SU-DHL-6 (cell line): ENCODE results near the gene ATP2B2.

Experiments used
- H2AFZ ChIP-seq: fragments of 200-600 bp; sonication (generic); 2 replicates; pipeline ENCODE4 v1.6.1; 2014; ENCODE audit warnings: low read depth, mild to moderate bottlenecking, moderate library complexity, mixed read lengths, antibody characterized with exemption, low read length; ENCODE audit not compliant: severe bottlenecking
- H3F3A ChIP-seq: fragments of 200-600 bp; shearing (Covaris generic); 2 replicates; pipeline ENCODE4 v1.6.0; 2016; ENCODE audit warnings: antibody characterized with exemption, mild to moderate bottlenecking; ENCODE audit not compliant: insufficient read depth
- H3K27ac ChIP-seq: fragments of 200-600 bp; sonication (generic); 2 replicates; pipeline ENCODE4 v1.5.1; 2016; ENCODE audit warnings: low read depth, mild to moderate bottlenecking, low read length, moderate library complexity, mixed read lengths
- H3K27me3 ChIP-seq: fragments of 200-600 bp; sonication (generic), shearing (Covaris generic); 2 replicates; pipeline ENCODE4 v1.6.0; 2014; ENCODE audit warnings: mild to moderate bottlenecking, low read length
- H3K36me3 ChIP-seq: fragments of 200-600 bp; sonication (generic); 2 replicates; pipeline ENCODE4 v1.6.1; 2014; ENCODE audit warnings: mild to moderate bottlenecking, low read length, mixed read lengths
- H3K4me2 ChIP-seq: fragments of 300-600, 200-600 bp; shearing (Covaris generic), sonication (generic); 2 replicates; pipeline ENCODE4 v1.6.0; 2014; ENCODE audit warnings: low read length, low read depth, mild to moderate bottlenecking; ENCODE audit not compliant: poor library complexity, severe bottlenecking
- H3K4me3 ChIP-seq: fragments of 200-600 bp; sonication (generic); 2 replicates; pipeline ENCODE4 v1.5.1; 2014; ENCODE audit warnings: antibody characterized with exemption, low read length, mild to moderate bottlenecking, mixed read lengths; ENCODE audit not compliant: insufficient read depth, poor library complexity, severe bottlenecking
- H3K79me2 ChIP-seq: fragments of 200-600 bp; sonication (generic); 2 replicates; pipeline ENCODE4 v1.6.1; 2014; ENCODE audit warnings: mild to moderate bottlenecking, low read length, moderate library complexity; ENCODE audit not compliant: insufficient read depth
- H3K9ac ChIP-seq: fragments of 200-600 bp; sonication (generic); 2 replicates; pipeline ENCODE4 v1.7.0; 2014; ENCODE audit warnings: mild to moderate bottlenecking, low read length
- H3K9me2 ChIP-seq: fragments of 200-600 bp; sonication (generic); replicated peaks from 2 replicates; pipeline ENCODE4 v1.6.1; 2014; ENCODE audit warnings: low read length; ENCODE audit not compliant: insufficient read depth
- H3K9me3 ChIP-seq: fragments of 200-600 bp; sonication (generic); 2 replicates; pipeline ENCODE4 v1.6.1; 2014; ENCODE audit warnings: low read length, mixed read lengths; ENCODE audit not compliant: insufficient read depth
- H4K20me1 ChIP-seq: fragments of 200-600 bp; sonication (generic); 2 replicates; pipeline ENCODE4 v1.6.1; 2014; ENCODE audit warnings: low read depth, mild to moderate bottlenecking, antibody characterized with exemption, low read length, moderate library complexity, mixed read lengths
- CTCF ChIP-seq: fragments of 200-600 bp; sonication (generic); IDR thresholded peaks from one replicate; pipeline ENCODE4 v1.5.1; 2017; ENCODE audit warnings: antibody characterized with exemption, mild to moderate bottlenecking, low read length, moderate library complexity; ENCODE audit not compliant: insufficient read depth, poor library complexity, severe bottlenecking
- EZH2phosphoT487 ChIP-seq: fragments of 200-600 bp; sonication (generic), shearing (Covaris generic); conservative IDR thresholded peaks from 2 replicates; pipeline ENCODE4 v1.6.1; 2018; ENCODE audit warnings: mild to moderate bottlenecking, antibody characterized with exemption, low read length, moderate library complexity, mixed read lengths

The ATP2B2 gene

DNA sequence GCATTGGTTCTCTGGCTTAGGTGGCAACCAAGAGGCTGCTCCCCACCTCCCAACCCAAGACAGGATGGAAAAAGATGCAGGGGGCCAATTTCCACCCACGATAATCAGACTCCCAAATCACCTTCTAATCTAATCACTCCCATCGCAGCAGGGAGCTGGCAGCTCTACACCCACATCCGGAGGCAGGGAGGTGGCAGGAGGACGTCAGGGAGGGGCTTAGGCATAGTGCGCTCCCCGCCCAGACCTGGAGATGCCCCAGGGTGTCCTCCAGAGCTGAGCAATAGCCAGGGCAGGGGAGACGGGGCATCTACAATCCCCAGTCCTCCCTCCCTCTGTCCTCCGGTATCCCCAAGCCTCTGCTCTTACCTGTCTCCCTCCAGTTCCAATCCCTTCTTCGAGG lies 114.0 kb downstream of the ATP2B2 start:
- H3K27me3 ChIP-seq = no peaks in the 10 kb centered on the region
- no peaks in the 10 kb centered on the region for H3K79me2 ChIP-seq
- H3K4me3 ChIP-seq = no peak overlapping the region
- peaks cover 20% of the 10 kb centered on the region for H3F3A ChIP-seq
- no peaks in the 10 kb centered on the region for H4K20me1 ChIP-seq
- H3K9me3 ChIP-seq = no peaks in the 10 kb centered on the region
- H3K9me2 ChIP-seq = no peaks in the 10 kb centered on the region
- H3K4me2 ChIP-seq = no peak overlapping the region
- H2AFZ ChIP-seq = no peak overlapping the region
- TF ChIP-seq CTCF = no peak
- TF ChIP-seq EZH2phosphoT487 = no peak
- H3K9ac ChIP-seq = no peak overlapping the region
- no peak overlapping the region for H3K27ac ChIP-seq
- no peaks in the 10 kb centered on the region for H3K36me3 ChIP-seq

GRCh38 chr3:10390641-10391373 lies 114.6 kb downstream of the ATP2B2 start:
- Histone ChIP-seq H3K4me2 (peak overlapping the region; percentile 48), H3K27me3 (no peaks in the 10 kb centered on the region)

DNA sequence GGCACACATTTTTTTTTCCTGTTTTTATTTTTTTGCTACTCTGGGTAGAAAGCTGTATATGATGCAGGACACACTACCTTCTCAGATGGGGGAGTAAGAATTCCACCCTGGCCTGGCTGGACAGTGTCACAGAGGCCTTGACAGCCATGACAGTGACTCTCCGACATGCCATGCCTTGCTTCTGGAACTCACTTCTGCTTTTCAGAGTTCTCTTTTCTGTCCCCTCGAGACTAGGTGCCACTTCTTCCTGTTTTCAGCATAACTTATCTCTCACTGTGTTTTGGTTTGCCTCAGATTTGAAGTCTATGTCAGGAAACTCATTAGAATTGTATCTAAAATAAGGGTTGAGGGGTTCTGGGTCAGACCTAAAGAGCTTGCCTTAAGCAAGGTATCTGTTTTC lies 115.4 kb downstream of the ATP2B2 start:
- TF ChIP-seq EZH2phosphoT487 (no peak), CTCF (no peak)
- H3K9me3 ChIP-seq = no peaks in the 10 kb centered on the region
- no peaks in the 10 kb centered on the region for H3K9me2 ChIP-seq
- H4K20me1 ChIP-seq = no peaks in the 10 kb centered on the region
- peak overlapping the region; percentile 36 for H3K9ac ChIP-seq
- H3K4me2 ChIP-seq = peak overlapping the region; percentile 48
- no peaks in the 10 kb centered on the region for H3K79me2 ChIP-seq
- peaks cover 6% of the 10 kb centered on the region; the same call in 1 of the 2 replicates for H3F3A ChIP-seq
- H2AFZ ChIP-seq = peak overlapping the region; percentile 57
- H3K27ac ChIP-seq = peak overlapping the region; percentile 76
- no peaks in the 10 kb centered on the region for H3K36me3 ChIP-seq
- no peak overlapping the region for H3K4me3 ChIP-seq
- H3K27me3 ChIP-seq = no peaks in the 10 kb centered on the region

More at GRCh38 chr3:10390641-10391373, 114.6 kb downstream of the ATP2B2 start:
- Histone ChIP-seq H3K9ac (peak overlapping the region; percentile 36), H3K4me3 (no peak overlapping the region), H3K36me3 (no peaks in the 10 kb centered on the region), H3K9me3 (no peaks in the 10 kb centered on the region), H4K20me1 (no peaks in the 10 kb centered on the region), H3K79me2 (no peaks in the 10 kb centered on the region), H2AFZ (peak overlapping the region; percentile 39), H3K9me2 (no peaks in the 10 kb centered on the region), H3F3A (peaks cover 14% of the 10 kb centered on the region), H3K27ac (peak overlapping the region; percentile 76)
- TF ChIP-seq EZH2phosphoT487 (no peak), CTCF (no peak)
